GM23338 (cell line): Measurements from ENCODE around the gene CDCP1. TPM values are rescaled to one million over a fixed set of nuclear protein-coding genes. Genes with fewer than 3 reads are reported as not detected.

Source experiments
- ATAC-seq: fragments of 200-7000 bp; cut with Tn5 transposase; 3 replicates; pipeline ENCODE4 v1.9.1; 2020
- DNase-seq: peaks from one replicate; pipeline ENCODE4 v3.0.0-alpha.2; 2015; ENCODE audit warnings: low spot score
- H2AFZ ChIP-seq: fragments of 200-600 bp; sonication (generic); 2 replicates; pipeline ENCODE4 v1.8.0; 2016; ENCODE audit warnings: antibody characterized with exemption, mild to moderate bottlenecking, moderate library complexity
- H3F3A ChIP-seq: fragments of 200-600 bp; sonication (generic); replicated peaks from 2 replicates; pipeline ENCODE4 v1.8.0; 2017; ENCODE audit warnings: antibody characterized with exemption, mixed run types, low read depth
- H3K27ac ChIP-seq: fragments of 200-600 bp; sonication (generic); 2 replicates; pipeline ENCODE4 v1.6.1; 2016; ENCODE audit warnings: low read depth
- H3K27me3 ChIP-seq: fragments of 200-600 bp; sonication (generic); 2 replicates; pipeline ENCODE4 v1.8.0; 2016; ENCODE audit warnings: mild to moderate bottlenecking, mixed run types, moderate library complexity; ENCODE audit not compliant: insufficient read depth
- H3K36me3 ChIP-seq: fragments of 200-600 bp; sonication (generic); 2 replicates; pipeline ENCODE4 v1.8.0; 2016; ENCODE audit warnings: mild to moderate bottlenecking; ENCODE audit not compliant: insufficient read depth
- H3K4me1 ChIP-seq: fragments of 200-600 bp; sonication (generic); 2 replicates; pipeline ENCODE4 v1.8.0; 2016; ENCODE audit warnings: mild to moderate bottlenecking, moderate library complexity; ENCODE audit not compliant: insufficient read depth
- H3K4me2 ChIP-seq: fragments of 200-600 bp; sonication (generic); 2 replicates; pipeline ENCODE4 v1.7.1; 2017; ENCODE audit warnings: mixed run types
- H3K4me3 ChIP-seq: fragments of 200-600 bp; sonication (generic); 2 replicates; pipeline ENCODE4 v1.6.1; 2016; ENCODE audit warnings: mixed run types
- H3K79me2 ChIP-seq: fragments of 200-600 bp; sonication (generic); replicated peaks from 2 replicates; pipeline ENCODE4 v1.8.0; 2017; ENCODE audit warnings: mild to moderate bottlenecking; ENCODE audit not compliant: insufficient read depth
- H3K9me2 ChIP-seq: fragments of 200-600 bp; sonication (generic); 2 replicates; pipeline ENCODE4 v1.8.0; 2017; ENCODE audit not compliant: insufficient read depth
- H4K20me1 ChIP-seq: fragments of 200-600 bp; sonication (generic); replicated peaks from 2 replicates; pipeline ENCODE4 v1.8.0; 2017; ENCODE audit warnings: mild to moderate bottlenecking; ENCODE audit not compliant: insufficient read depth
- H3K27ac Mint-ChIP-seq: 2 replicates; pipeline ENCODE4 v1.8.0; 2020; ENCODE audit warnings: inconsistent platforms, mild to moderate bottlenecking, moderate library complexity, mixed read lengths
- H3K27me3 Mint-ChIP-seq: 3 replicates; pipeline ENCODE4 v1.8.0; 2022; ENCODE audit warnings: low read depth, mild to moderate bottlenecking, moderate library complexity, mixed read lengths, inconsistent platforms; ENCODE audit not compliant: insufficient read depth, poor library complexity
- H3K36me3 Mint-ChIP-seq: 3 replicates; pipeline ENCODE4 v1.8.0; 2021; ENCODE audit warnings: low read depth, mild to moderate bottlenecking, inconsistent platforms, moderate library complexity, mixed read lengths
- H3K4me1 Mint-ChIP-seq: 3 replicates; pipeline ENCODE4 v1.8.0; 2020; ENCODE audit warnings: mild to moderate bottlenecking, inconsistent platforms, mixed read lengths
- H3K4me3 Mint-ChIP-seq: 3 replicates; pipeline ENCODE4 v1.8.0; 2021; ENCODE audit warnings: moderate library complexity, mild to moderate bottlenecking, inconsistent platforms, mixed read lengths
- H3K9me3 Mint-ChIP-seq: 3 replicates; pipeline ENCODE4 v1.8.0; 2020; ENCODE audit warnings: moderate library complexity, mild to moderate bottlenecking, inconsistent platforms, mixed read lengths
- EZH2phosphoT487 ChIP-seq: fragments of 200-600 bp; sonication (generic); IDR thresholded peaks from one replicate; pipeline ENCODE4 v1.8.1; 2018; ENCODE audit warnings: antibody characterized with exemption; ENCODE audit not compliant: unreplicated experiment
- JUNB ChIP-seq: IDR thresholded peaks from one replicate; pipeline ENCODE4 v1.6.1; 2016; ENCODE audit warnings: antibody characterized with exemption; ENCODE audit not compliant: unreplicated experiment
- NANOG ChIP-seq: IDR thresholded peaks from 2 replicates; pipeline ENCODE4 v1.6.1; 2016; ENCODE audit warnings: antibody characterized with exemption, borderline replicate concordance
- POLR2AphosphoS5 ChIP-seq: IDR thresholded peaks from 2 replicates; pipeline ENCODE4 v1.6.1; 2016; ENCODE audit warnings: antibody characterized with exemption, low read depth
- ZNF114 ChIP-seq: fragments of 250-450 bp; sonication (Bioruptor Pico); IDR thresholded peaks from 2 replicates; pipeline ENCODE4 v1.5.0; 2020; ENCODE audit warnings: mild to moderate bottlenecking, moderate library complexity
- polyA plus RNA-seq: library from polyadenylated mRNA; unstranded; fragments of >200 nt; fragmentation: Nextera tagmentation; extraction: Ambion mirVana; gene quantifications from 2 replicates; pipeline ENCODE4 v1.2.1, GENCODE V29; 2016
- total RNA-seq: library from RNA; depleted of rRNA; stranded (reverse); fragments of >200 nt; shearing (Covaris generic); gene quantifications from 2 replicates; pipeline ENCODE4 v1.2.3, GENCODE V29; 2014
- TF ChIP-seq, protein P1 (sequence below): fragments of 250-450 bp; sonication (Bioruptor Pico); IDR thresholded peaks from 2 replicates; pipeline ENCODE4 v1.5.0; 2020; ENCODE audit warnings: mild to moderate bottlenecking, moderate library complexity
- TF ChIP-seq, protein P2 (sequence below): IDR thresholded peaks from one replicate; pipeline ENCODE4 v1.6.1; 2018; ENCODE audit warnings: antibody characterized with exemption; ENCODE audit not compliant: unreplicated experiment
- TF ChIP-seq, protein P3 (sequence below): IDR thresholded peaks from 2 replicates; pipeline ENCODE4 v1.6.1; 2016; ENCODE audit warnings: antibody characterized with exemption
- TF ChIP-seq, protein P4 (sequence below), 2 experiments: fragments of 200-600 bp in 1 of 2; sonication (generic) in 1 of 2; conservative IDR thresholded peaks; 2 replicates each; pipeline versions ENCODE4 v1.5.1 to v1.6.1; 2016 to 2017; ENCODE audit warnings: antibody characterized with exemption in 2 of 2, low read depth in 2 of 2, mild to moderate bottlenecking in 2 of 2, moderate library complexity in 1 of 2

The CDCP1 gene
- total and polyA plus RNA-seq, 2 experiments from 2014 or later: 7.7 to 20.1 TPM

DNA sequence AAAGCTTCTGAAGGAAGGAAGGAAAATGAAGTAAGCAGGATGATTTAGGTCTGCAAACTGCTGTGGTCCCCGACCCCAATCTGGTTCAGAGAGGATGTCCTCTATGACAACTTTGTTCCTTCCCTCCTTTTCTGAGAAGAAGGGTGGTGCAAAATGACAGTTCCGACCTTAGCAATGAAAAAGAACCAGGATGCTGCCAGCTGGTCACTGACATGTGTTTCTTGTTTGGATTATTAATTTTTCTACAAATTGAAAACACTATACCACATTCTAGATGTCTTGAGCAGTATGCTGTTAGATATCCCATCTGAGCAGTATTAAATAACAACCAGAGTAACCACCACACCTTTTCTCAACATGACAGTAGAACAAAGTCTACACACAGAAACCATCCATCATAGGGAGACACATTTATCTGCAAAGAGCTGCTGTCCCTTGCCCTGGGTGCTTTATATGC is 27.5 kb downstream of the CDCP1 start (continued):
- TF ChIP-seq, protein P1, sequence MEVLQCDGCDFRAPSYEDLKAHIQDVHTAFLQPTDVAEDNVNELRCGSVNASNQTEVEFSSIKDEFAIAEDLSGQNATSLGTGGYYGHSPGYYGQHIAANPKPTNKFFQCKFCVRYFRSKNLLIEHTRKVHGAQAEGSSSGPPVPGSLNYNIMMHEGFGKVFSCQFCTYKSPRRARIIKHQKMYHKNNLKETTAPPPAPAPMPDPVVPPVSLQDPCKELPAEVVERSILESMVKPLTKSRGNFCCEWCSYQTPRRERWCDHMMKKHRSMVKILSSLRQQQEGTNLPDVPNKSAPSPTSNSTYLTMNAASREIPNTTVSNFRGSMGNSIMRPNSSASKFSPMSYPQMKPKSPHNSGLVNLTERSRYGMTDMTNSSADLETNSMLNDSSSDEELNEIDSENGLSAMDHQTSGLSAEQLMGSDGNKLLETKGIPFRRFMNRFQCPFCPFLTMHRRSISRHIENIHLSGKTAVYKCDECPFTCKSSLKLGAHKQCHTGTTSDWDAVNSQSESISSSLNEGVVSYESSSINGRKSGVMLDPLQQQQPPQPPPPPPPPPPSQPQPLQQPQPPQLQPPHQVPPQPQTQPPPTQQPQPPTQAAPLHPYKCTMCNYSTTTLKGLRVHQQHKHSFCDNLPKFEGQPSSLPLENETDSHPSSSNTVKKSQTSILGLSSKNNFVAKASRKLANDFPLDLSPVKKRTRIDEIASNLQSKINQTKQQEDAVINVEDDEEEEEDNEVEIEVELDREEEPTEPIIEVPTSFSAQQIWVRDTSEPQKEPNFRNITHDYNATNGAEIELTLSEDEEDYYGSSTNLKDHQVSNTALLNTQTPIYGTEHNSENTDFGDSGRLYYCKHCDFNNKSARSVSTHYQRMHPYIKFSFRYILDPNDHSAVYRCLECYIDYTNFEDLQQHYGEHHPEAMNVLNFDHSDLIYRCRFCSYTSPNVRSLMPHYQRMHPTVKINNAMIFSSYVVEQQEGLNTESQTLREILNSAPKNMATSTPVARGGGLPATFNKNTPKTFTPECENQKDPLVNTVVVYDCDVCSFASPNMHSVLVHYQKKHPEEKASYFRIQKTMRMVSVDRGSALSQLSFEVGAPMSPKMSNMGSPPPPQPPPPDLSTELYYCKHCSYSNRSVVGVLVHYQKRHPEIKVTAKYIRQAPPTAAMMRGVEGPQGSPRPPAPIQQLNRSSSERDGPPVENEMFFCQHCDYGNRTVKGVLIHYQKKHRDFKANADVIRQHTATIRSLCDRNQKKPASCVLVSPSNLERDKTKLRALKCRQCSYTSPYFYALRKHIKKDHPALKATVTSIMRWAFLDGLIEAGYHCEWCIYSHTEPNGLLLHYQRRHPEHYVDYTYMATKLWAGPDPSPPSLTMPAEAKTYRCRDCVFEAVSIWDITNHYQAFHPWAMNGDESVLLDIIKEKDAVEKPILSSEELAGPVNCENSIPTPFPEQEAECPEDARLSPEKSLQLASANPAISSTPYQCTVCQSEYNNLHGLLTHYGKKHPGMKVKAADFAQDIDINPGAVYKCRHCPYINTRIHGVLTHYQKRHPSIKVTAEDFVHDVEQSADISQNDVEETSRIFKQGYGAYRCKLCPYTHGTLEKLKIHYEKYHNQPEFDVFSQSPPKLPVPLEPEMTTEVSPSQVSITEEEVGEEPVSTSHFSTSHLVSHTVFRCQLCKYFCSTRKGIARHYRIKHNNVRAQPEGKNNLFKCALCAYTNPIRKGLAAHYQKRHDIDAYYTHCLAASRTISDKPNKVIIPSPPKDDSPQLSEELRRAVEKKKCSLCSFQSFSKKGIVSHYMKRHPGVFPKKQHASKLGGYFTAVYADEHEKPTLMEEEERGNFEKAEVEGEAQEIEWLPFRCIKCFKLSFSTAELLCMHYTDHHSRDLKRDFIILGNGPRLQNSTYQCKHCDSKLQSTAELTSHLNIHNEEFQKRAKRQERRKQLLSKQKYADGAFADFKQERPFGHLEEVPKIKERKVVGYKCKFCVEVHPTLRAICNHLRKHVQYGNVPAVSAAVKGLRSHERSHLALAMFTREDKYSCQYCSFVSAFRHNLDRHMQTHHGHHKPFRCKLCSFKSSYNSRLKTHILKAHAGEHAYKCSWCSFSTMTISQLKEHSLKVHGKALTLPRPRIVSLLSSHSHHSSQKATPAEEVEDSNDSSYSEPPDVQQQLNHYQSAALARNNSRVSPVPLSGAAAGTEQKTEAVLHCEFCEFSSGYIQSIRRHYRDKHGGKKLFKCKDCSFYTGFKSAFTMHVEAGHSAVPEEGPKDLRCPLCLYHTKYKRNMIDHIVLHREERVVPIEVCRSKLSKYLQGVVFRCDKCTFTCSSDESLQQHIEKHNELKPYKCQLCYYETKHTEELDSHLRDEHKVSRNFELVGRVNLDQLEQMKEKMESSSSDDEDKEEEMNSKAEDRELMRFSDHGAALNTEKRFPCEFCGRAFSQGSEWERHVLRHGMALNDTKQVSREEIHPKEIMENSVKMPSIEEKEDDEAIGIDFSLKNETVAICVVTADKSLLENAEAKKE (CRISPR knock-in tag): no peak
- TF ChIP-seq NANOG (no peak), POLR2AphosphoS5 (no peak), JUNB (no peak)
- TF ChIP-seq, protein P2, sequence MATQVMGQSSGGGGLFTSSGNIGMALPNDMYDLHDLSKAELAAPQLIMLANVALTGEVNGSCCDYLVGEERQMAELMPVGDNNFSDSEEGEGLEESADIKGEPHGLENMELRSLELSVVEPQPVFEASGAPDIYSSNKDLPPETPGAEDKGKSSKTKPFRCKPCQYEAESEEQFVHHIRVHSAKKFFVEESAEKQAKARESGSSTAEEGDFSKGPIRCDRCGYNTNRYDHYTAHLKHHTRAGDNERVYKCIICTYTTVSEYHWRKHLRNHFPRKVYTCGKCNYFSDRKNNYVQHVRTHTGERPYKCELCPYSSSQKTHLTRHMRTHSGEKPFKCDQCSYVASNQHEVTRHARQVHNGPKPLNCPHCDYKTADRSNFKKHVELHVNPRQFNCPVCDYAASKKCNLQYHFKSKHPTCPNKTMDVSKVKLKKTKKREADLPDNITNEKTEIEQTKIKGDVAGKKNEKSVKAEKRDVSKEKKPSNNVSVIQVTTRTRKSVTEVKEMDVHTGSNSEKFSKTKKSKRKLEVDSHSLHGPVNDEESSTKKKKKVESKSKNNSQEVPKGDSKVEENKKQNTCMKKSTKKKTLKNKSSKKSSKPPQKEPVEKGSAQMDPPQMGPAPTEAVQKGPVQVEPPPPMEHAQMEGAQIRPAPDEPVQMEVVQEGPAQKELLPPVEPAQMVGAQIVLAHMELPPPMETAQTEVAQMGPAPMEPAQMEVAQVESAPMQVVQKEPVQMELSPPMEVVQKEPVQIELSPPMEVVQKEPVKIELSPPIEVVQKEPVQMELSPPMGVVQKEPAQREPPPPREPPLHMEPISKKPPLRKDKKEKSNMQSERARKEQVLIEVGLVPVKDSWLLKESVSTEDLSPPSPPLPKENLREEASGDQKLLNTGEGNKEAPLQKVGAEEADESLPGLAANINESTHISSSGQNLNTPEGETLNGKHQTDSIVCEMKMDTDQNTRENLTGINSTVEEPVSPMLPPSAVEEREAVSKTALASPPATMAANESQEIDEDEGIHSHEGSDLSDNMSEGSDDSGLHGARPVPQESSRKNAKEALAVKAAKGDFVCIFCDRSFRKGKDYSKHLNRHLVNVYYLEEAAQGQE: no peak

DNA sequence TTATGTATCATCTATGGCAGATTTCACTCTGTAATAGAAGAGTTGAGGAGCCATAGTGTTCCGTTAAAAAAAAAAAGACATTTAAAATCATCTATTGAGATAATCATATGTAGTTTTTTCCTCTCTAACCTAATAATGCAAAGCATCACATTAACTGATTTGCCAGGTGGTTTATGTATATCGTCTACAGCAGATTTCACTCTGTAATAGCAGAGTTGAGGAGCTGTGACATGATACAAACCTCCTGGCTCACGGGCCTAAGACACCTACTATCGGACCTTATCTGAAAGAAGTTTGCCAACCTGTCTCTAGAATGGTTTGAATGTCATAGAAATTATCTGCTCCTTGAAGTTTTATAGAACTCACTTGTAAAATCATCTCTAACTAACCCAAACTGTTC is 29.8 kb downstream of the CDCP1 start:
- no peaks in the 10 kb centered on the region for H3K79me2 ChIP-seq
- no peak overlapping the region for H3K27ac Mint-ChIP-seq
- no peaks in the 10 kb centered on the region for H3K4me1 ChIP-seq
- H4K20me1 ChIP-seq: 0 out of 2 replicates have a peak, but pooled peaks cover 4% of the 10 kb centered on the region
- peaks cover 8% of the 10 kb centered on the region; the same call in 2 of the 3 replicates for H3K36me3 Mint-ChIP-seq
- no peaks in the 10 kb centered on the region for H3K9me2 ChIP-seq
- no peak overlapping the region for H3K4me3 ChIP-seq
- H3K27me3 ChIP-seq: no peaks in the 10 kb centered on the region
- H3K4me2 ChIP-seq: no peak overlapping the region
- no peak for DNase-seq
- H3F3A ChIP-seq: no peaks in the 10 kb centered on the region
- no peak overlapping the region for H3K27ac ChIP-seq
- H2AFZ ChIP-seq: no peak overlapping the region
- H3K9me3 Mint-ChIP-seq: no peaks in the 10 kb centered on the region
- ATAC-seq: no peak
- no peaks in the 10 kb centered on the region for H3K36me3 ChIP-seq
- no peak overlapping the region for H3K4me3 Mint-ChIP-seq
- no peaks in the 10 kb centered on the region for H3K27me3 Mint-ChIP-seq
- H3K4me1 Mint-ChIP-seq: no peaks in the 10 kb centered on the region
- TF ChIP-seq, protein P3, sequence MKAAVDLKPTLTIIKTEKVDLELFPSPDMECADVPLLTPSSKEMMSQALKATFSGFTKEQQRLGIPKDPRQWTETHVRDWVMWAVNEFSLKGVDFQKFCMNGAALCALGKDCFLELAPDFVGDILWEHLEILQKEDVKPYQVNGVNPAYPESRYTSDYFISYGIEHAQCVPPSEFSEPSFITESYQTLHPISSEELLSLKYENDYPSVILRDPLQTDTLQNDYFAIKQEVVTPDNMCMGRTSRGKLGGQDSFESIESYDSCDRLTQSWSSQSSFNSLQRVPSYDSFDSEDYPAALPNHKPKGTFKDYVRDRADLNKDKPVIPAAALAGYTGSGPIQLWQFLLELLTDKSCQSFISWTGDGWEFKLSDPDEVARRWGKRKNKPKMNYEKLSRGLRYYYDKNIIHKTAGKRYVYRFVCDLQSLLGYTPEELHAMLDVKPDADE: no peak
- TF ChIP-seq, protein P4, sequence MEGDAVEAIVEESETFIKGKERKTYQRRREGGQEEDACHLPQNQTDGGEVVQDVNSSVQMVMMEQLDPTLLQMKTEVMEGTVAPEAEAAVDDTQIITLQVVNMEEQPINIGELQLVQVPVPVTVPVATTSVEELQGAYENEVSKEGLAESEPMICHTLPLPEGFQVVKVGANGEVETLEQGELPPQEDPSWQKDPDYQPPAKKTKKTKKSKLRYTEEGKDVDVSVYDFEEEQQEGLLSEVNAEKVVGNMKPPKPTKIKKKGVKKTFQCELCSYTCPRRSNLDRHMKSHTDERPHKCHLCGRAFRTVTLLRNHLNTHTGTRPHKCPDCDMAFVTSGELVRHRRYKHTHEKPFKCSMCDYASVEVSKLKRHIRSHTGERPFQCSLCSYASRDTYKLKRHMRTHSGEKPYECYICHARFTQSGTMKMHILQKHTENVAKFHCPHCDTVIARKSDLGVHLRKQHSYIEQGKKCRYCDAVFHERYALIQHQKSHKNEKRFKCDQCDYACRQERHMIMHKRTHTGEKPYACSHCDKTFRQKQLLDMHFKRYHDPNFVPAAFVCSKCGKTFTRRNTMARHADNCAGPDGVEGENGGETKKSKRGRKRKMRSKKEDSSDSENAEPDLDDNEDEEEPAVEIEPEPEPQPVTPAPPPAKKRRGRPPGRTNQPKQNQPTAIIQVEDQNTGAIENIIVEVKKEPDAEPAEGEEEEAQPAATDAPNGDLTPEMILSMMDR (conservative IDR thresholded peaks at IDR 0.05; ENCODE audit: low read depth in 2 of 2): no peak
- TF ChIP-seq ZNF114 (CRISPR knock-in tag) (no peak), EZH2phosphoT487 (no peak)
- TF ChIP-seq, protein P2: no peak
